ENCODE data around the gene BFSP2.

BFSP2 gene

DNA sequence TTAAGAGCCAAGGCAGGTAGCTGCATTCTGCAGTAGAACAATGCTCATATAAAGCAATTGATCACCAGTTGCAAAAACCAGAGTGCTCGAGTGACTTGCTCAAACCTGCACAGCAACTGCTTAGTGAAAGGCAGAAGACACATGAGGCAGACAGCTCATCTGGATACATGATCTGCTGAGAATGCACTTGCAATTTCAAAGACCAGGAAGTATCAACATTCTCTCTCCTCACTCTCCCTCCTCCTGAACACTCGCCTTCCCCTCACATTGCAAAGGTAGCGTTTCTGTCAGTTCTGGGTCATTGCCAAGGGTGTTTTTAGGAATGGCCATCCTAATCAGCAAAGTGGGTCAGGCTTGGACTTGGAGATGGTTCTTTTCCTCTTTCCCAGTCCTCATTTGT is 61.0 kb downstream of the BFSP2 start:
- TF ChIP-seq CTCF (IDR thresholded peaks at IDR 0.05; ENCODE audit: low read length): no peak
- no peak for TF ChIP-seq EZH2 (IDR thresholded peaks at IDR 0.05; ENCODE audit: borderline replicate concordance, low read length)
- H3K4me1 ChIP-seq (ENCODE audit: insufficient read depth, low read length, severe bottlenecking): peaks cover 56% of the 10 kb centered on the region
- peak overlapping the region; percentile 14; the same call in 1 of the 2 replicates for H3K4me2 ChIP-seq (ENCODE audit: low read length)
- peaks cover 7% of the 10 kb centered on the region; the same call in 1 of the 2 replicates for H3K79me2 ChIP-seq (ENCODE audit: insufficient read depth, low read length)
- H3K4me3 ChIP-seq (ENCODE audit: low read depth, low read length, poor library complexity, severe bottlenecking): no peak overlapping the region
- H3K9ac ChIP-seq (ENCODE audit: low read length): no peak overlapping the region; the same call in 1 of the 2 replicates
- no peaks in the 10 kb centered on the region for H3K9me3 ChIP-seq (ENCODE audit: low read length)
- H3K27ac ChIP-seq (ENCODE audit: low read depth, low read length, poor library complexity, severe bottlenecking): peak overlapping the region; percentile 98
- H3K27me3 ChIP-seq (ENCODE audit: insufficient read depth, low read length): no peaks in the 10 kb centered on the region
- no peaks in the 10 kb centered on the region for H3K9me2 ChIP-seq (ENCODE audit: low read depth, low read length)
- H4K20me1 ChIP-seq (ENCODE audit: insufficient read depth, low read length): no peaks in the 10 kb centered on the region
- no peak overlapping the region for H2AFZ ChIP-seq (ENCODE audit: low read length)
- H3F3A ChIP-seq (ENCODE audit: insufficient read depth, low read length): no peaks in the 10 kb centered on the region; the same call in 1 of the 2 replicates
- no peaks in the 10 kb centered on the region for H3K36me3 ChIP-seq (ENCODE audit: insufficient read depth, low read length)

- H3K4me3 ChIP-seq (ENCODE audit: low read depth, low read length, poor library complexity, severe bottlenecking): no peak overlapping the region
- peak overlapping the region; percentile 12; the same call in 1 of the 2 replicates for H3K9ac ChIP-seq (ENCODE audit: low read length)
- peak overlapping the region; percentile 14; the same call in 1 of the 2 replicates for H3K4me2 ChIP-seq (ENCODE audit: low read length)
- no peaks in the 10 kb centered on the region for H3K27me3 ChIP-seq (ENCODE audit: insufficient read depth, low read length)
- no peak for TF ChIP-seq EZH2 (IDR thresholded peaks at IDR 0.05; ENCODE audit: borderline replicate concordance, low read length)
- no peak for TF ChIP-seq CTCF (IDR thresholded peaks at IDR 0.05; ENCODE audit: low read length)
- H2AFZ ChIP-seq (ENCODE audit: low read length): no peak overlapping the region
- no peaks in the 10 kb centered on the region; the same call in 1 of the 2 replicates for H3F3A ChIP-seq (ENCODE audit: insufficient read depth, low read length)
- H3K79me2 ChIP-seq (ENCODE audit: insufficient read depth, low read length): peaks cover 7% of the 10 kb centered on the region; the same call in 1 of the 2 replicates
- H3K36me3 ChIP-seq (ENCODE audit: insufficient read depth, low read length): no peaks in the 10 kb centered on the region
- peaks cover 61% of the 10 kb centered on the region for H3K4me1 ChIP-seq (ENCODE audit: insufficient read depth, low read length, severe bottlenecking)
- peak overlapping the region; percentile 98 for H3K27ac ChIP-seq (ENCODE audit: low read depth, low read length, poor library complexity, severe bottlenecking)
- H3K9me3 ChIP-seq (ENCODE audit: low read length): no peaks in the 10 kb centered on the region
- H3K9me2 ChIP-seq (ENCODE audit: low read depth, low read length): no peaks in the 10 kb centered on the region
- no peaks in the 10 kb centered on the region for H4K20me1 ChIP-seq (ENCODE audit: insufficient read depth, low read length)
Measured at GRCh38 chr3:133461291-133461690, 61.4 kb downstream of the BFSP2 start.

- peaks cover 7% of the 10 kb centered on the region; the same call in 1 of the 2 replicates for H3K79me2 ChIP-seq (ENCODE audit: insufficient read depth, low read length)
- H3K4me3 ChIP-seq (ENCODE audit: low read depth, low read length, poor library complexity, severe bottlenecking): no peak overlapping the region
- H2AFZ ChIP-seq (ENCODE audit: low read length): no peak overlapping the region
- no peaks in the 10 kb centered on the region for H3K9me2 ChIP-seq (ENCODE audit: low read depth, low read length)
- peaks cover 82% of the 10 kb centered on the region for H3K4me1 ChIP-seq (ENCODE audit: insufficient read depth, low read length, severe bottlenecking)
- no peaks in the 10 kb centered on the region for H3K9me3 ChIP-seq (ENCODE audit: low read length)
- peaks cover 4% of the 10 kb centered on the region; the same call in 1 of the 2 replicates for H3F3A ChIP-seq (ENCODE audit: insufficient read depth, low read length)
- no peaks in the 10 kb centered on the region for H3K27me3 ChIP-seq (ENCODE audit: insufficient read depth, low read length)
- no peak for TF ChIP-seq CTCF (IDR thresholded peaks at IDR 0.05; ENCODE audit: low read length)
- no peak for TF ChIP-seq EZH2 (IDR thresholded peaks at IDR 0.05; ENCODE audit: borderline replicate concordance, low read length)
- peak overlapping the region; percentile 20; the same call in 1 of the 2 replicates for H3K4me2 ChIP-seq (ENCODE audit: low read length)
- no peaks in the 10 kb centered on the region for H3K36me3 ChIP-seq (ENCODE audit: insufficient read depth, low read length)
- H3K27ac ChIP-seq (ENCODE audit: low read depth, low read length, poor library complexity, severe bottlenecking): peak overlapping the region; percentile 98
- no peak overlapping the region for H3K9ac ChIP-seq (ENCODE audit: low read length)
- no peaks in the 10 kb centered on the region for H4K20me1 ChIP-seq (ENCODE audit: insufficient read depth, low read length)
Measured at GRCh38 chr3:133463347-133463860, 63.5 kb downstream of the BFSP2 start.
